OCI-LY3 (cell line): Measurements from ENCODE around the gene MARF1.
"Not testable (repeated sequence)": the region's sequence is repeated elsewhere in the genome, so short reads cannot be mapped to it uniquely, and the experiment has no call there.

Source experiments
- H2AFZ ChIP-seq: fragments of 200-600, 300-600 bp; shearing (Covaris generic); 2 replicates; pipeline ENCODE4 v1.6.0; 2014; ENCODE audit warnings: antibody characterized with exemption, low read depth, low read length
- H3K27ac ChIP-seq: fragments of 200-600, 300-600 bp; sonication (generic); 2 replicates; pipeline ENCODE4 v1.5.1; 2014; ENCODE audit warnings: mild to moderate bottlenecking, low read length, moderate library complexity, mixed read lengths
- H3K27me3 ChIP-seq: fragments of 200-600, 300-600 bp; sonication (generic); 2 replicates; pipeline ENCODE4 v1.6.1; 2014; ENCODE audit warnings: low read depth, low read length, mixed read lengths
- H3K36me3 ChIP-seq: fragments of 200-600, 300-600 bp; sonication (generic); replicated peaks from 2 replicates; pipeline ENCODE3; 2014; ENCODE audit warnings: low read depth, low read length, mixed read lengths
- H3K4me1 ChIP-seq: fragments of 300-600, 200-600 bp; sonication (generic); 2 replicates; pipeline ENCODE4 v1.6.1; 2014; ENCODE audit warnings: low read length, mixed read lengths
- H3K4me2 ChIP-seq: fragments of 200-600, 300-600 bp; sonication (generic); 2 replicates; pipeline ENCODE4 v1.6.1; 2014; ENCODE audit warnings: low read length, mixed read lengths
- H3K4me3 ChIP-seq: fragments of 300-600, 200-600 bp; sonication (generic); 2 replicates; pipeline ENCODE4 v1.5.1; 2014; ENCODE audit warnings: antibody characterized with exemption, mild to moderate bottlenecking, low read length, moderate library complexity
- H3K79me2 ChIP-seq: fragments of 300-600, 200-600 bp; shearing (Covaris generic); 2 replicates; pipeline ENCODE4 v1.6.1; 2014; ENCODE audit warnings: mild to moderate bottlenecking, low read length, mixed read lengths
- H3K9ac ChIP-seq: fragments of 300-600, 200-600 bp; shearing (Covaris generic); 2 replicates; pipeline ENCODE4 v1.6.0; 2014; ENCODE audit warnings: mild to moderate bottlenecking, low read length, moderate library complexity
- H3K9me3 ChIP-seq: fragments of 200-600, 300-600 bp; shearing (Covaris generic); 2 replicates; pipeline ENCODE4 v1.6.1; 2014; ENCODE audit warnings: low read length, mixed read lengths; ENCODE audit not compliant: insufficient read depth
- H4K20me1 ChIP-seq: fragments of 200-600, 300-600 bp; sonication (generic); 2 replicates; pipeline ENCODE4 v1.6.1; 2016; ENCODE audit warnings: low read length, mixed read lengths; ENCODE audit not compliant: insufficient read depth
- CTCF ChIP-seq: fragments of 200-600, 300-600 bp; sonication (generic); IDR thresholded peaks from 2 replicates; pipeline ENCODE4 v1.5.1; 2014; ENCODE audit warnings: antibody characterized with exemption, low read length, low read depth
- EZH2phosphoT487 ChIP-seq: fragments of 200-600 bp; shearing (Covaris generic); IDR thresholded peaks from 2 replicates; pipeline ENCODE4 v1.6.1; 2018; ENCODE audit warnings: antibody characterized with exemption, mixed run types, low read depth

MARF1 gene

DNA sequence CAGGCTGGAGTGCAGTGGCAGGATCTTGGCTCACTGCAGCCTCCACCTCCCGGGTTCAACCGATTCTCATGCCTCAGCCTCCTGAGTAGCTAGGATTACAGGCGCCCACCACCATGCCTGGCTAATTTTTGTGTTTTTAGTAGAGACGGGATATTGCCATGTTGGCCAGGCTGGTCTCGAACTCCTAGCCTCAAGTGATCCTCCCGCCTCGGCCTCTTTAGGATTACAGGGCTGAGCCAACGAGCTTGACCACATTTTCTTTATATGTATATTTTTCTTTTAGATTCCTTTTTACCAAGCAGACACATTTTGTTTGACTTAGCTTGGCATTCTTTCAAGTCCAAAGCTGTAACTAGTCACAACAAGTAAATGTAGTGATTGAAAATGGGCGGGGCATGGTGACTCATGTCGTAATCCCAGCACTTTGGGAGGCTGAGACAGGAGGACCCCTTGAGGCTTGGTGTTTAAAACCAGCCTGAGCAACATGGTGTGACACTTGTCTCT is 2.1 kb upstream of the MARF1 start:
- peak; percentile 23; the same call in 1 of the 2 replicates for TF ChIP-seq CTCF
- not testable (repeated sequence) for H3K27me3 ChIP-seq, H2AFZ ChIP-seq, H4K20me1 ChIP-seq, H3K9me3 ChIP-seq, H3K36me3 ChIP-seq
- Histone ChIP-seq H3K4me2 (peak overlapping the region; percentile 97), H3K27ac (peak overlapping the region; percentile 98), H3K4me3 (0 out of 2 replicates have a peak overlapping the region, but pooled peaks have one; percentile 79), H3K4me1 (peaks cover 59% of the 10 kb centered on the region), H3K79me2 (peaks cover 29% of the 10 kb centered on the region), H3K9ac (peak overlapping the region; percentile 90)

- H3K9ac ChIP-seq = peak overlapping the region; percentile 90
- no peak for TF ChIP-seq CTCF
- no peak for TF ChIP-seq EZH2phosphoT487
- H3K4me1 ChIP-seq = peaks cover 62% of the 10 kb centered on the region
- H3K27ac ChIP-seq = peak overlapping the region; percentile 98
- H3K36me3 ChIP-seq = no peaks in the 10 kb centered on the region
- H4K20me1 ChIP-seq = no peaks in the 10 kb centered on the region
- no peaks in the 10 kb centered on the region for H3K9me3 ChIP-seq
- no peaks in the 10 kb centered on the region for H3K27me3 ChIP-seq
- peak overlapping the region; percentile 79 for H3K4me3 ChIP-seq
- peak overlapping the region; percentile 32; the same call in 1 of the 2 replicates for H2AFZ ChIP-seq
- peak overlapping the region; percentile 97 for H3K4me2 ChIP-seq
- peaks cover 29% of the 10 kb centered on the region for H3K79me2 ChIP-seq
These were observed 1.5 kb upstream of the MARF1 start for GRCh38 chr16:15644267-15644961.

DNA sequence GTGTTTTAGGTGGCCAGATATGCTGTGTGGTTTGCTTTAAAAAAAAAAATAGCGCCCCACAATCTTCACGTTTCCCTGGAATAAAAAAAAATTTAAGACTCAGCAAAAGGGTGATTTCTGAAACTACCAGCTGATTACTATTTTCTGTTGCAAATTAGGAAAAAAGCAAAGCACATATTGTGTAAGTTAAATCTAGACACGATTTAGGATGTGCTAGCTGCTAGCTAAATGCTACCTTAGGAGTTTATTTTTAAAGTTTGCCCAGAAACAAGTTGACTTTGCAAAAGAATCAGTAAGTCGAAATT is 944 bp upstream of the MARF1 start:
- Histone ChIP-seq H2AFZ (peak overlapping the region; percentile 32; the same call in 1 of the 2 replicates), H4K20me1 (no peaks in the 10 kb centered on the region)
- TF ChIP-seq CTCF (no peak), EZH2phosphoT487 (no peak)

GRCh38 chr16:15642557-15643047 is 352 bp downstream of the MARF1 start:
- H3K9ac ChIP-seq = peak overlapping the region; percentile 99
- no peaks in the 10 kb centered on the region for H3K9me3 ChIP-seq
- H3K4me1 ChIP-seq = peaks cover 77% of the 10 kb centered on the region
- peak overlapping the region; percentile 92 for H3K4me3 ChIP-seq
- TF ChIP-seq CTCF = peak; percentile 61
- no peak for TF ChIP-seq EZH2phosphoT487
- H3K79me2 ChIP-seq = peaks cover 41% of the 10 kb centered on the region
- peaks cover 12% of the 10 kb centered on the region for H3K36me3 ChIP-seq
- H3K4me2 ChIP-seq = peak overlapping the region; percentile 80
- no peaks in the 10 kb centered on the region for H4K20me1 ChIP-seq
- no peak overlapping the region for H2AFZ ChIP-seq
- H3K27me3 ChIP-seq = no peaks in the 10 kb centered on the region
- H3K27ac ChIP-seq = peak overlapping the region; percentile 98

More for the DNA sequence above, 944 bp upstream of the MARF1 start:
- no peaks in the 10 kb centered on the region for H3K27me3 ChIP-seq
- peaks cover 28% of the 10 kb centered on the region for H3K79me2 ChIP-seq
- H3K4me1 ChIP-seq = peaks cover 64% of the 10 kb centered on the region
- peak overlapping the region; percentile 79 for H3K4me3 ChIP-seq
- no peaks in the 10 kb centered on the region for H3K36me3 ChIP-seq
- no peaks in the 10 kb centered on the region for H3K9me3 ChIP-seq
- H3K27ac ChIP-seq = peak overlapping the region; percentile 98
- peak overlapping the region; percentile 90 for H3K9ac ChIP-seq
- H3K4me2 ChIP-seq = peak overlapping the region; percentile 97
